ENCODE measurements around the gene ATXN2.
"Not testable (repeated sequence)": the region's sequence is repeated elsewhere in the genome, so short reads cannot be mapped to it uniquely, and the experiment has no call there.

ATXN2 gene, protein sequence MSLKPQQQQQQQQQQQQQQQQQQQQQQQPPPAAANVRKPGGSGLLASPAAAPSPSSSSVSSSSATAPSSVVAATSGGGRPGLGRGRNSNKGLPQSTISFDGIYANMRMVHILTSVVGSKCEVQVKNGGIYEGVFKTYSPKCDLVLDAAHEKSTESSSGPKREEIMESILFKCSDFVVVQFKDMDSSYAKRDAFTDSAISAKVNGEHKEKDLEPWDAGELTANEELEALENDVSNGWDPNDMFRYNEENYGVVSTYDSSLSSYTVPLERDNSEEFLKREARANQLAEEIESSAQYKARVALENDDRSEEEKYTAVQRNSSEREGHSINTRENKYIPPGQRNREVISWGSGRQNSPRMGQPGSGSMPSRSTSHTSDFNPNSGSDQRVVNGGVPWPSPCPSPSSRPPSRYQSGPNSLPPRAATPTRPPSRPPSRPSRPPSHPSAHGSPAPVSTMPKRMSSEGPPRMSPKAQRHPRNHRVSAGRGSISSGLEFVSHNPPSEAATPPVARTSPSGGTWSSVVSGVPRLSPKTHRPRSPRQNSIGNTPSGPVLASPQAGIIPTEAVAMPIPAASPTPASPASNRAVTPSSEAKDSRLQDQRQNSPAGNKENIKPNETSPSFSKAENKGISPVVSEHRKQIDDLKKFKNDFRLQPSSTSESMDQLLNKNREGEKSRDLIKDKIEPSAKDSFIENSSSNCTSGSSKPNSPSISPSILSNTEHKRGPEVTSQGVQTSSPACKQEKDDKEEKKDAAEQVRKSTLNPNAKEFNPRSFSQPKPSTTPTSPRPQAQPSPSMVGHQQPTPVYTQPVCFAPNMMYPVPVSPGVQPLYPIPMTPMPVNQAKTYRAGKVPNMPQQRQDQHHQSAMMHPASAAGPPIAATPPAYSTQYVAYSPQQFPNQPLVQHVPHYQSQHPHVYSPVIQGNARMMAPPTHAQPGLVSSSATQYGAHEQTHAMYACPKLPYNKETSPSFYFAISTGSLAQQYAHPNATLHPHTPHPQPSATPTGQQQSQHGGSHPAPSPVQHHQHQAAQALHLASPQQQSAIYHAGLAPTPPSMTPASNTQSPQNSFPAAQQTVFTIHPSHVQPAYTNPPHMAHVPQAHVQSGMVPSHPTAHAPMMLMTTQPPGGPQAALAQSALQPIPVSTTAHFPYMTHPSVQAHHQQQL

DNA sequence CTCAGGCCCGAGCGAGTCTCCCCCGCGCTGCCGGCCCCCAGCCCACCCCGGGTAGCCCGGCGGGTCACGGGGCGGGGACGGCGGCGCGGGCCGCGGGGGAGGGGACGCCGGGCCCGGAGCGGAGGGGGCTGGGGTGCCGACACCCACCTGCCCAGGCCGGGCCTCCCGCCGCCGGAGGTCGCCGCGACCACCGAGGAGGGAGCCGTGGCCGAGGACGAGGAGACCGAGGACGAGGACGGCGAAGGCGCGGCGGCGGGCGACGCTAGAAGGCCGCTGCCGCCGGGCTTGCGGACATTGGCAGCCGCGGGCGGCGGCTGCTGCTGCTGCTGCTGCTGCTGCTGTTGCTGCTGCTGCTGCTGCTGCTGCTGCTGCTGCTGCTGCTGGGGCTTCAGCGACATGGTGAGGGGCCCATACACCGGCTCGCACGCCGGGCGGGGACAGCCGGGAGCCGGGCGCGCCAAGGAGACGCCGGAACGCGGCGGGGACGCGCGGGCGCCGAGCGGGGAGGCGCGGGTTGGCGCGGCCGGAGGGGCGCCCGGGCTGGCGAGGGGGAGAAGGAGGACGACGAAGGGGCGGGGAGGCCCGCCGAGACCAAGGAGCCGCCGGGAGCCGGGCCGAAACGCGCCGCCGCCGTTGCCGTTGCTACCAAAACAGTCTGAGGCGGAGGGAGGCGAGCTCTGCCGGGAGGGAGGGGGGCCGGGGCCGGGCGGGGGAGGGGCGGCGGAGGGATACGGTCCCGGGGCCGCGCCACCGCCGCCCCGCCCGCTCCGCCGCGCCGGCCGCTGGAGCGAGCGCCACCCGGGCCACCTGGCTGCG lies at the start of gene ATXN2:
ATXN2 (minus strand) TSS at position 679 of the 816 bp plus-strand sequence; CDS start at position 398, 281 bp downstream.
- peak; percentile 79 for DNase-seq

DNA sequence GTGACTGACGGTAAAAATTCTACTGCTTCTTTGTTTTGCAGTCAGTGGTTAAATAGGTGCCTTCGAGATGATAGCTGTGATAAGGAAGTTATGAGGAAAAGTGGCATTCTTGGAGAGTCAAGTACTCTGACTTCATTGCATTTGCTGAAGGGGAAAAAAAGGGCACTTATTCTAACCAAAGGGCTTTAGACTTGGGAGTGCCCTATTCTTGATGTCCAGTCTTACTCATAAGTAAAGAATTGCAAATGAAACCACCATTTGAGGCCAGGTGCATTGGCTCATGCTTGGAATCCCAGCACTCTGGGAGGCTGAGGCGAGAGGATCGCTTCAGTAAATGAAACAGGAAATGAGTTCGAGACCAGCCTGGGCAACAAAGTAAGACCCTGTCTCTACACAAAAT lies 46.3 kb upstream of the ATXN2 start:
- DNase-seq = no peak

DNA sequence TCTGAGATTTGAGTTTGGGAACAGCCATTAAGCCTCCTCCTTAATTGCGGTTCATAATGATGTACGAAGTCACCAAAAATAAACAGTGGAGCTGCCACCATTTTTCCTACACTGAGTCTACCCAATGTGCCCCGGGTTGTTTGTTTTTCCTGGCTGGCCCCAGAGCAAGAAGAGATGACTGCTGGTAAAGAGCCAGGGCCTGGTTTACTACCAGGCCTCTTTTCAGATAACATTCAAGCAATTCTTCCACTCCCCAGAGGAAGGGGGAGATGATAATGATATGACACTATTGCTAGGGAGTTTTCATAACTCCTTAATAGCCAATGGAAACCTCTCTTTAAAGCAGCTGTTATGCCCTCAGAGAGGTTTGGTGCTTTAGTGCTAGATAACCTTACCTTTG lies 44.3 kb upstream of the ATXN2 start:
- no peak for DNase-seq

DNA sequence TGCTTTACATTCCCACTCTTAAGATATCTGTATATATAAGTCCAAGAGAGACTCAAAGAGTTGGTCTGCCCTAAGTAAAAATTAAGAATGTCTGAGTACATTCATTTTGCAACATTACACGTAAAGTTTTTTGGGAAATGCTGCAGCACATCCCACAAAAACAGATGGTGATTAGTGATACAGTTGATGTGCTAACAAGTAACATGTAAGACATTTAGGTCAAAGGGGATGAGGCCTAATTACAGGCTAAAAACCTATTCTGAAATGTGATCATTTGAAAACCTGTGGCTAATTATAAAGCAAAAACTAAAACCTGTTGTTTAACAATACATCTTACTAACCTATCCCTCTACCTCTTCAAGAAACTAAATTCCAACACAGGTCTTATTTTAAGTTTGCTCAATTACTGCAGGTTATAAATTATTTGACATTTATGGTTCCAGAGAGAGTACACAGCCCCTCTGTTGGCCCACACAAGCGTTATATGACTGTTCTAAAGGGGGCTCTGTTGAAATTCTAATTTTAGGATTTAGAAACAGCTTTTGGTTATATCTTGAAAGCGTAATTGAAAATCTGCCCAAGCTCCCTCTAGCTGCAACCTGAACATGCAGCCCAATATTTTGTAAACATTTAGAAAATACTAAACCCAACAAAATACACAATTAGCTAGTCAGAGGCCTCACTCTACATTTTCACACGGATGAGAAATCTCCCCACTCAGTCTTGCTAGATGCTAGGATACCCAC lies 43.7 kb upstream of the ATXN2 start:
- no peak for DNase-seq

DNA sequence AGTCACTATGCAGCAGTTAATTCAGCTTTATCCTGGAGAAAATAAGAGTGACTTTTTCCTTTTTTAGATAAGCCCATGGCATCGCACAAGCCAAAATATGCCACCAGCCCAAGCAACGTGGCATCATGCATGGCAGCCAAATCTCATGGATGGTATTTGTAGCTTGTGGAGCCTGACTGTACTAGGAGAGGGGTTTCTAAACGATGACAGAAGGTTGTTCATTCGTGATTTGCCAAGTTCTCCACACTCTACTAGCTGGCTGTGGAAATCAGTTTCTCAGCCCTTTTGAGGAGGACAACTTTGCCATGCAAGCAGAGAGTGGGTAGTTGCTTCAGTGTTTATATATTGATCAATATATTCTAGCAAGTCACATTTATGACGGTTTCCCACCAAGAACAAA lies 41.4 kb upstream of the ATXN2 start:
- DNase-seq = no peak

DNA sequence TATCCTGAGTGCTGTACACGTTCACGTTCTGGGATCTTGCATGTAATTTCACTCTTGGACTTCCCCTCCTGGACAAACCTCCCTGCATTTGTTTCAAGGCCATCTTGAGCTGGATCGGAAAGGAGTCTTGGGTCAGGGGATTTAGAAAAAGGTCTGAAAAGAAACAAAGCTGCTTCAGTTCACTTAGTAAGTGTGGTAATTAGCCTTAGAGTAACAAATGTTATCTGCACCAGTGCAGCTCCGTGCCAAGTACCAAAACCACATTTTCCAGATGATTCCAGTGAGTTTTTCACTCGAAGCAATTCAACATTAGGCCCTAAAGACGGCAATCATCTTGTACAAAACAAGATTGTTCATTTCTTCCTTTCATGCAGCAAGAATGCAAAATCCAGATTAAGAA lies 39.4 kb upstream of the ATXN2 start:
- DNase-seq = no peak

DNA sequence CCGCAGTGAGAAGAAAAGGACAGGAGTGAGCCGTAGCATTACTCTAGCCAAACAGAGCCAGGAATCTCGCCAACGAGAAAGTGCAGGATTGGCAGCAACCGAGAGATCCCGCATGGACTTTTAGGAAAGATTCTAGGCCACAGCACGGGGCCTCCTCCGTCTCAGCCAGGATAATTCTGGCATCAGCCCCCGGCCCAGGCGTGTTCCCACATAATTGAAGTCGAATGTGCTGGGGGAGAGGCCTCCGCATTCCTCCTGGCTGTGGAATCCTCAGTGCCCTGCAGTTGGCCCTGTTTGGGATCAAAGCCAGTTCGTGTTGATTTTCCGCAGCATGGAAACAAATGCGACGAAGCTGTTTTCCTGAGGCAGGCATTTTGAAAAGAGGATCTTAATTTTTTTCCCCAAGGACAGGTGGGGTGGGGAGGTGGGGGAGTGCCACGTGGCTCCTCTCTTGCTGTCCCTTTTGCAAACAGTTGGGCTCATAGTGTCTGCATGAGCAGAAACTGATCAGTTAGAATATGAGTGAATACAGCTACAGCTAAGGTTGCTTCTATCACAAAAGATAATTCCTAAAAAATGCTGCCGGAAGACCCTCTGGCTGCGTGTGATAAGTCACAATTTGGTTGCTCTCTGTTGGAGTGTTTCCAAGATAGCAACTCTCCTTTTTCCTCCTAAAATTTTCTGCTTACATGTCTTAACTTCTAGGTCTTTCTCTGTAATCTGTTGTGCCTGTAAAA lies 37.3 kb upstream of the ATXN2 start:
- no peak for DNase-seq

DNA sequence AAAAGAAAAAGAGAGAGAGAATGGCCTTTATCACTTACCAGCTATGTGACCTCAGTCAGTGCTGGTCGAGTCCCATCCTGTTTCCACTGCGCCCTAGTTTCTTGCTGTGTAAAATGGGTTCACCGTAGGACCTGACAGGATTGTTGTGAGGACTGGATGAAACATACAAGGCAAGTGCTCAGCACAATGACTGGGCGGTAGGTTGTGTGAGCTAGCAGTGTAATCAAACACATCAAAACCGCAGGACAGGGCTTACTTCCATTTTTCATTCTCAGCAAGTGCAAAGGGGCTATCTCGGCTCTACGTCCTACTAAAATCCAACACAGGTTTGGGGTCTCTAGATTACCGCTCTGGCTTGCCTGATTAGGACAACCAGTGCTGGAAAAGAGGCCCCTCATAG lies 36.4 kb upstream of the ATXN2 start:
- DNase-seq = no peak

DNA sequence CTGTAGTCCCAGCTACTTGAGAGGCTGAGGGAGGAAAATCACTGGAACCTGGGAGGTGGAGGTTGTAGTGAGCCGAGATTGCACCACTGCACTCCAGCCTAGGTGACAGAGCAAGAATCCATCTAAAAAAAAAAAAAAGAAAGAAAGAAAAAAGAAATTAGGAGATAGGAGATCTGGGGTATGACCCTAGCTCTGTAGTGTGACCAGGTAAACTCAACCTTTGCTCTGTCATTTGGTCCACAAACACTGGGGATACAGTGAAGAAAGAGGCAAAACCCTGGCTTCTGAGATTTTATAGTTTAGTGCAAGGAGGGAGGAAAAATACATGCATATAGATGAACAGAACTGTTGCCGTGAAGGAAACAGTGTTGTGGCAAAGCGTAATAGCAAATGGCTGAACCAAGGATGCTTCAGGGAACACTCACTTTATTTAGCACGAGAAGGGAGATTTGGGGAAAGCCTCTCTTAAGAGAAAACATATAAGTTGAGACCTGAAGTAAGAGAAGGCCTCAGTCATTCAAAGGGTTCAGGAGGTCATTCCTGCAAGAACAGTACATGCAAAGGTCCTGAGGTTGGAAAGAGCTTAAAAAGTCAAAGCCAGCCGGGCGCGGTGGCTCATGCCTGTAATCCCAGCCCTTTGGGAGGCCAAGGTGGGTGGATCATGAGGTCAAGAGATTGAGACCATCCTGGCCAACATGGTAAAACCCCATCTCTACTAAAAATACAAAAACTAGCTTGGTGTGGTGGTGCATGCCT lies 29.6 kb upstream of the ATXN2 start:
- no peak for DNase-seq

DNA sequence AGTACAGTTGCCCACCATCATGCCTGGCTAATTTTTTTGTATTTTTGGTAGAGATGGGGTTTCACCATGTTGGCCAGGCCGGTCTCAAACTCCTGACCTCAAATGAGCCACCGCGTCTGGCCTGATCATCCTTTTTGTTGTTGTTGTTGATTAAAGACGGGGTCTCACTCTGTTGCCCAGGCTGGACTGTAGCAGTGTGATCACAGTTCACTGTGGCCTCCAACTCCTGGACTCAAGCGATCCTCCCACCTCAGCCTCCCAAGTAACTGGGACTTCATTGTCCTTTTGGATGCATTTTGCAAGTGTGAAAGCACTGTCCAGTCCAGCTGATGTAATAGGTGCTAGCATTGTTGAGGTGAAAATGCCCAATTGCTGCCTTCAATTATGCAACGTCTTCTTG lies 27.1 kb upstream of the ATXN2 start:
- no peak for DNase-seq

DNA sequence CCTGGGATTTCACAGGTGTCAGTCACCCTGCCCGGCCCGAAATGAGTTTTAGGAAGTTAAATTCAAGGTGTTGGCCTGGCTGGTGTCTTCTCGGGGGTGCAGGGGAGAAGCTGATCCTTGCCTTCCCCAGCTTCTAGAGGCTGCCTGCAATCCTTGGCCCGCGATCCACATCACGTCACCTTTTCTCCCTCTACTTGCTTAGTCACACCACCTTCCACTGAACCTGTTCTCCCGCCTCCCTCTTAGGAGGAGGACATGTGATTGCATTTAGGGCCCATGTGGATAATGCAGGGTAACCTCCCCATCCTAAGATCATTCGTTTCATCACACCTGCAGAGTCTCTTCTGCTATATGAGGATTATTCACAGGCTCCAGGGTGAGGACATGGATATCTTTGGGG lies 25.4 kb upstream of the ATXN2 start:
- no peak for DNase-seq

DNA sequence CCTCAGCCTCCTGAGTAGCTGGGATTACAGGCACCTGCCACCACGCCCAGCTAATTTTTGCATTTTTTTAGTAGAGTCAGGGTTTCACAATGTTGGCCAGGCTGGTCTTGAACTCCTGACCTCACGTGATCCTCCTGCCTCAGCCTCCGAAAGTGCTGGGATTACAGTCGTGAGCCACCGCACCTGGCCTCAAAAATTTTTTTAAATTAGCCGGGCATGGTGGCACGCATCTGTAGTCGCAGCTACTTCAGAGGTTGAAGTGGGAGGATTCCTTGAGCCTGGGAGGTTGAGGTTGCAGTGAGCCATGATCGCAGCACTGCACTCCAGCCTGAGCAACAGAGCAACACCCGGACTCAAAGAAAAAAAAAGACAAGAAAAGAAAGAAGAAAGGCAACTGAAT lies 18.7 kb upstream of the ATXN2 start:
- not testable (repeated sequence) for DNase-seq

DNA sequence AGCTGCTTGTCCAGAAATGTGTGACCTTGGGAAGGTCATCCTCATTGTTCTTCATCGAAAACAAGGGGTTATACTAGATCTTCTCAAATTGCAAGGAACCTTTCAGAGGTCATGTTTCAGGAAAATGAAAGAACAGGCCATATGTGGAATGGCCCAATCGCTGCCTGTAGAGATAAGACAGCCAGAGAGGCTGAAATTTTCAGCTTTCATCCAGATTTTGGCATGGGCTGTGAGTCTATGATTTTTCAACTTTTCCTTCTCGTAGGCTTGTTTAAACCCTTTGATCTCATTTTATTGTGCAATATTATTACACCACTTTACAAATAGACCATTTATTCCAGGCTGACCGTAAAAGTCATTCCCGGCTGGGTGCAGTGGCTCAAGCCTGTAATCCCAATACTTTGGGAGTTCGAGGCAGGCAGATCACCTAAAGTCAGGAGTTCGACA lies 17.1 kb upstream of the ATXN2 start:
- DNase-seq = no peak

DNA sequence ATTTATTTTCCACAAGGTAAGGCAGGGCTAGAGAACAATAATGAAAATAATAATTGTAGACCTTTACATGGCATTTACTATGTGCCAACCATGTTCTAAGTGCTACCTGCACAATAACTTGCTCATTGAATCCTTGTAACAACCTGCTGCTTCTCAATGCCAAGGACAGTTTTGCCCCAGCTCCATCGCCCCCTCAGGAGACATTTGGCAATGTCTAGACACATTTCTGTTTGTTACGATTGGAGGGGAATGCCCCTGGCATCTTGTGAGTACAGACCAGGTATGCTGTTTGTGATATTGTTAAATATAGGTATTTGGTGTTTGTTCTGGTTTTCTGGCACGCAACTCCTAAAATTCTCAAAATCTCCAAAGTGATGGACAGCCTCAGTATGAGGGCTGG lies 8.1 kb upstream of the ATXN2 start:
- no peak for DNase-seq

DNA sequence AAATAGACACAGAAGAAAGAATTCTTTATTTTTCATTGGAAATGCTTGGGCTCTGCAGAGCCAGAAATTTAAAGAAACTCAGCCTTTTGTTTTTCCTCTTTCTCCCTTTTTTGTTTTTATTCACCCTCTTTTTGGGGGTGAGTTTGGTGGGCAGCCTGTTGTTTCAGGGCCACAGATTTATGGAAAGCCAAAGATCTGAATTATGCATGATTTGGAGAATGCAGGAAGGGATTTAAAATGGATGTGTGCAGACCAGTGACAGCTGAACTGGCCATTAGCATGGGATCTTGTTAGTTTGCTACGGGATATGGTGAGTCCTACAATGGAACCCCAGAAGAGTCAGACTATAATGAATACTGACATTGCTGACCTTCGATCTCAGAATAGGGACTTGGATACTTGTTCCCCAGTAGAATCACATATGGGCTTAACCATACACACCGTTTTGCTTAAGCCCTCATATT lies 7.7 kb upstream of the ATXN2 start:
- no peak for DNase-seq

DNA sequence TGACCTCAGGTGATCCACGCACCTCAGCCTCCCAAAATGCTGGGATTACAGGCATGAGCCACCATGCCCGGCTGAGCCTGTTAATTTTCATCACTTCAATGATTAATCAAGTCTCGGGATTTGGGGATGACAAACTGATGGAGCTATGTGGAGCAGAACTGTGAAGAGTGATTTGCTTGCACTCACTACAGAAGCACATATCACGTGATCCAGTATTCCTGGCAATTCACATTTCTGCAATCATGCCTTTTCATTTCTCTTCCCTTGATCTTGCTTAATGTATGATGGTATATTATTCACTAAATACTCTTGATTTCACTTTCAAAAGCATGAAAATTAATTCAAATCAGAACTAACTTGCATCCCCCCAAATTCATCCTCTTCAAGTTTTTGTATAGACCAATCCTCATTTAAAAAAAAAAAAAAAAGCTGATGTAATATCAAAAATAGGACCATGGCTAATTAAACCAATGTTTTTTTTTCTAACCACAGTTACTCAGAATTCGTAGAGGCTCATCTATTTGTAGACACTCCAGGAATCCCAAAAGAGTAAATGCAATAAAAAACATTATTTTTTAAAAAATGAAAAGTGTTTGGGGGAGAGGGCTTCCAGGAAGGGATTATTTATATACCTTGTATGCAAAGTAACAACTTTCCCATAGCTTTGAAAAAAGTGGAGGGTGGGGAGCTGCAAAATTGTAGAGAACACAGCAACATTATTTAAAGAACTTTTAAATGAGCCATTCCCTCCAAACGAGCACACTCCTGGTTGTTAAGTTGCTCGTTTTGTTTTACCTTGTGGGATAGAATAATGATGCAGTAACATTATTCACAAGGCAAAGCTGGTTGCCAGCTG lies 7.0 kb upstream of the ATXN2 start:
- no peak for DNase-seq

DNA sequence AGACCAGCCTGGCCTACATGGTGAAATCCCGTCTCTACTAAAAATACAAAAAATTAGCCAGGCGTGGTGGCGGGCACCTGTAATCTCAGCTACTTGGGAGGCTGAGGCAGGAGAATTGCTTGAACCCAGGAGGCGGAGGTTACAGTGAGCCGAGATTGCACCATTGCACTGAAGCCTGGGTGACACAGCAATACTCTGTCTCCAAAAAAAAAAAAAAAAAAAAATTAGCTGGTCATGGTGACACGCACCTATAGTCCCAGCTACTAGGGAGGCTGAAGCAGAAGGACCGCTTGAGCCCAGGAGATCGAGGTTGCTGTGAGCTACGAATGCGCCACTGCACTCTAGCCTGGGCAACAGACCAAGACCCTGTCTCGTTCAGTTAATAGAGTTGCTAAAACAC lies 3.7 kb upstream of the ATXN2 start:
- not testable (repeated sequence) for DNase-seq

DNA sequence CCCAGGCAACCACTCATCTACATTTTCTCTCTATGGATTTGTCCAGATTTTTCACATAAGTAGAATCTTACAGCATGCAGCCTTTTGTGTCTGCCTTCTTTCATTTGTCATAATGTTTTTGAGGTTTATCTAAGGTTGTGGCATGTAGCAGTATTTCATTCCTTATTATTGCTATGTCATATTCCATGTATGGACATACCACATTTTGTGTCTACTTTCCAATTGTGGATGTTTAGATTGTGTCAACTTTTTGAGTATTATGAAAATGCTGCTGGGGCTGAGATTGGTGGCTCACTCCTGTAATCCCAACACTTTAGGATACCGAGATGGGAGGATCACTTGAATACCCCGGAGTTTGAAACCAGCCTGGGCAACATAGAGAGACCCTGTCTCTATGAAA lies 3.2 kb upstream of the ATXN2 start:
- no peak for DNase-seq

DNA sequence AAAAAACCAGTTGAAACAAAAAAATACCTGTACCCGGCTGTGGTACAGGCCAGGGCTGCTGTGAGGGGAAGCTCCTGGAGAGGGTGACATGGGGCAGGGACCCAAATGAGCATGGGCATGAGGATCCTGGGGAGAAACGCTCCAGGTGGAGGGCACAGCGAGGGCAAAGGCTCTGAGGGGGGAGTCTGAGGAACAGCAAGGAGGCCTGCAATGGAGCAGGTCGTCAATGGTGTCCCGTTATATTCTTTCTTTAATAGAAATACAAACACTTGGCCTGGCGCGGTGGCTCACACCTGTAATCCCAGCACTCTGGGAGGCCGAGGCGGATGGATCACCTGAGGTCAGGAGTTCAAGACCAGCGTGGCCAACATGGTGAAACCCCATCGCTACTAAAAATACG lies 1.9 kb upstream of the ATXN2 start:
- DNase-seq = not testable (repeated sequence)

Measured in CD4-positive, alpha-beta T cell treated with Interleukin-12 subunit alpha and Interleukin-12 subunit beta, for 1 hour (primary cell).